Measurements from ENCODE around the gene TOM1.

TOM1 gene

GRCh38 chr22:35269630-35270029 is 30.1 kb upstream of the TOM1 start:
- Histone ChIP-seq H3K4me1 (ENCODE audit: control insufficient read depth in 1 of 2, insufficient read depth in 2 of 2, low read length in 2 of 2) (no peaks in the 10 kb centered on the region), H2BK12ac (ENCODE audit: low read length) (no peak overlapping the region), H3K79me2 (ENCODE audit: control insufficient read depth, insufficient read depth, low read length, poor library complexity) (no peaks in the 10 kb centered on the region), H2BK5ac (ENCODE audit: low read depth, low read length, poor library complexity) (no peak overlapping the region), H2AFZ (ENCODE audit: insufficient read depth, low read length, poor library complexity) (no peak overlapping the region), H3K4me3 (ENCODE audit: low read depth, low read length) (no peak overlapping the region), H3K9me3 (ENCODE audit: insufficient read depth, low read depth, low read length) (no peaks in the 10 kb centered on the region), H4K12ac (ENCODE audit: low read depth, low read length) (no peak overlapping the region), H4K91ac (ENCODE audit: low read depth, low read length) (no peak overlapping the region), H3K18ac (ENCODE audit: low read length) (no peak overlapping the region), H4K8ac (ENCODE audit: low read depth, low read length) (no peak overlapping the region), H3K79me1 (ENCODE audit: low read length) (no peaks in the 10 kb centered on the region), H3K9ac (ENCODE audit: low read length) (no peak overlapping the region), H2AK5ac (ENCODE audit: low read length) (no peak overlapping the region), H3K23ac (ENCODE audit: low read length) (no peak overlapping the region), H3K14ac (ENCODE audit: low read length) (no peak overlapping the region), H3K4ac (ENCODE audit: low read depth, low read length) (no peak overlapping the region), H3K36me3 (ENCODE audit: control insufficient read depth in 1 of 2, insufficient read depth in 2 of 2, low read length in 2 of 2) (peaks cover 22 to 53% of the 10 kb centered on the region in 2 experiments), H2BK120ac (ENCODE audit: insufficient read depth, low read length, poor library complexity) (no peak overlapping the region), H3K4me2 (ENCODE audit: low read length) (no peak overlapping the region), H3K27me3 (ENCODE audit: insufficient read depth, low read length) (no peaks in the 10 kb centered on the region), H3K27ac (ENCODE audit: low read depth, low read length) (no peak overlapping the region)
- WGBS (ENCODE audit: extremely low coverage, insufficient coverage, insufficient read length): 100% methylated on average over 1 of the region's 3 CpGs
- no peak for DNase-seq

GRCh38 chr22:35274154-35274871 is 25.4 kb upstream of the TOM1 start:
- no peak overlapping the region for H3K4me3 ChIP-seq (ENCODE audit: low read depth, low read length)
- H2BK120ac ChIP-seq (ENCODE audit: insufficient read depth, low read length, poor library complexity): no peak overlapping the region
- no CpG with 5 or more reads among the region's 8 CpGs for WGBS (ENCODE audit: extremely low coverage, insufficient coverage, insufficient read length)
- DNase-seq: peak in 1 of 2 donors; percentile 34
- H3K27me3 ChIP-seq (ENCODE audit: insufficient read depth, low read length): no peaks in the 10 kb centered on the region
- H3K79me2 ChIP-seq (ENCODE audit: control insufficient read depth, insufficient read depth, low read length, poor library complexity): no peaks in the 10 kb centered on the region
- peaks cover 7 to 34% of the 10 kb centered on the region in 2 experiments for H3K36me3 ChIP-seq (ENCODE audit: control insufficient read depth in 1 of 2, insufficient read depth in 2 of 2, low read length in 2 of 2)
- H2AK5ac ChIP-seq (ENCODE audit: low read length): no peak overlapping the region
- H2BK5ac ChIP-seq (ENCODE audit: low read depth, low read length, poor library complexity): no peak overlapping the region
- no peak overlapping the region for H4K8ac ChIP-seq (ENCODE audit: low read depth, low read length)
- no peak overlapping the region for H4K91ac ChIP-seq (ENCODE audit: low read depth, low read length)
- no peak overlapping the region for H3K18ac ChIP-seq (ENCODE audit: low read length)
- no peak overlapping the region for H2BK12ac ChIP-seq (ENCODE audit: low read length)
- H3K9ac ChIP-seq (ENCODE audit: low read length): no peak overlapping the region
- H3K4me2 ChIP-seq (ENCODE audit: low read length): no peak overlapping the region
- H3K79me1 ChIP-seq (ENCODE audit: low read length): no peaks in the 10 kb centered on the region
- H3K9me3 ChIP-seq (ENCODE audit: insufficient read depth, low read depth, low read length): no peaks in the 10 kb centered on the region
- no peak overlapping the region for H3K4ac ChIP-seq (ENCODE audit: low read depth, low read length)
- no peaks in the 10 kb centered on the region for H3K4me1 ChIP-seq (ENCODE audit: control insufficient read depth in 1 of 2, insufficient read depth in 2 of 2, low read length in 2 of 2)
- no peak overlapping the region for H4K12ac ChIP-seq (ENCODE audit: low read depth, low read length)
- H3K14ac ChIP-seq (ENCODE audit: low read length): no peak overlapping the region
- H3K27ac ChIP-seq (ENCODE audit: low read depth, low read length): no peak overlapping the region
- H2AFZ ChIP-seq (ENCODE audit: insufficient read depth, low read length, poor library complexity): no peak overlapping the region
- no peak overlapping the region for H3K23ac ChIP-seq (ENCODE audit: low read length)

- Histone ChIP-seq H3K27me3 (ENCODE audit: insufficient read depth, low read length) (no peaks in the 10 kb centered on the region), H3K9ac (ENCODE audit: low read length) (no peak overlapping the region), H3K9me3 (ENCODE audit: insufficient read depth, low read depth, low read length) (no peaks in the 10 kb centered on the region), H2AFZ (ENCODE audit: insufficient read depth, low read length, poor library complexity) (no peak overlapping the region), H3K4me3 (ENCODE audit: low read depth, low read length) (no peak overlapping the region), H2BK5ac (ENCODE audit: low read depth, low read length, poor library complexity) (no peak overlapping the region), H2AK5ac (ENCODE audit: low read length) (no peak overlapping the region), H3K23ac (ENCODE audit: low read length) (no peak overlapping the region), H3K14ac (ENCODE audit: low read length) (no peak overlapping the region), H3K4ac (ENCODE audit: low read depth, low read length) (no peak overlapping the region), H4K91ac (ENCODE audit: low read depth, low read length) (no peak overlapping the region), H3K36me3 (ENCODE audit: control insufficient read depth in 1 of 2, insufficient read depth in 2 of 2, low read length in 2 of 2) (peaks cover 0 to 28% of the 10 kb centered on the region in 2 experiments), H3K18ac (ENCODE audit: low read length) (no peak overlapping the region), H3K4me1 (ENCODE audit: control insufficient read depth in 1 of 2, insufficient read depth in 2 of 2, low read length in 2 of 2) (no peaks in the 10 kb centered on the region), H3K79me1 (ENCODE audit: low read length) (no peaks in the 10 kb centered on the region), H2BK12ac (ENCODE audit: low read length) (no peak overlapping the region), H3K27ac (ENCODE audit: low read depth, low read length) (no peak overlapping the region), H2BK120ac (ENCODE audit: insufficient read depth, low read length, poor library complexity) (no peak overlapping the region), H3K79me2 (ENCODE audit: control insufficient read depth, insufficient read depth, low read length, poor library complexity) (no peaks in the 10 kb centered on the region), H3K4me2 (ENCODE audit: low read length) (no peak overlapping the region), H4K8ac (ENCODE audit: low read depth, low read length) (no peak overlapping the region), H4K12ac (ENCODE audit: low read depth, low read length) (no peak overlapping the region)
- no CpG with 5 or more reads among the region's 1 CpG for WGBS (ENCODE audit: extremely low coverage, insufficient coverage, insufficient read length)
- peak in 1 of 2 donors; percentile 12 for DNase-seq
Observed at GRCh38 chr22:35275580-35275979, 24.1 kb upstream of the TOM1 start.

DNA sequence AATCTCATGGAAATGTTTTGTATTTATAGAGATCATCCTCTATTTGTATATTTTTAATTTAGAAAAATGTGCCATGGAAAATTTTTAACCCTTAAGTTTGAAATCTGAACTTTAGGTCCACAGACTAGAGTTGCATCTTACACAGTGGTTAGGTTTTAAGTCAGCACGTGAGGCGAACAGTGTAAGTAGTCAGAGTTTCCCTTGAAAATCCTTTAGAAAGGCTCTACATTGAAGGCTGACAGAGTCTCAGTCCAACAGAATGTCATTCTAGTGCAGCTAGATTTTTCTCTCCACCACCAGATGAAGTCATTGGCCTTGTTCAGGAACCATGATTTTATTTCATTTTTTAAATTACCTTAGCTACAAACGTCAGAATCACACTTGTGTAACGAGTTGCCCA is 23.7 kb upstream of the TOM1 start:
- no CpG with 5 or more reads among the region's 4 CpGs for WGBS (ENCODE audit: extremely low coverage, insufficient coverage, insufficient read length)
- H3K36me3 ChIP-seq (ENCODE audit: control insufficient read depth in 1 of 2, insufficient read depth in 2 of 2, low read length in 2 of 2): peaks cover 0 to 25% of the 10 kb centered on the region in 2 experiments
- H3K79me1 ChIP-seq (ENCODE audit: low read length): no peaks in the 10 kb centered on the region
- no peak overlapping the region for H2AK5ac ChIP-seq (ENCODE audit: low read length)
- no peak overlapping the region for H3K18ac ChIP-seq (ENCODE audit: low read length)
- no peak overlapping the region for H3K27ac ChIP-seq (ENCODE audit: low read depth, low read length)
- H2BK5ac ChIP-seq (ENCODE audit: low read depth, low read length, poor library complexity): no peak overlapping the region
- no peaks in the 10 kb centered on the region for H3K27me3 ChIP-seq (ENCODE audit: insufficient read depth, low read length)
- H3K23ac ChIP-seq (ENCODE audit: low read length): no peak overlapping the region
- no peak overlapping the region for H3K4me3 ChIP-seq (ENCODE audit: low read depth, low read length)
- no peak for DNase-seq
- no peaks in the 10 kb centered on the region for H3K9me3 ChIP-seq (ENCODE audit: insufficient read depth, low read depth, low read length)
- no peak overlapping the region for H3K14ac ChIP-seq (ENCODE audit: low read length)
- H2AFZ ChIP-seq (ENCODE audit: insufficient read depth, low read length, poor library complexity): no peak overlapping the region
- H4K8ac ChIP-seq (ENCODE audit: low read depth, low read length): no peak overlapping the region
- H3K4me2 ChIP-seq (ENCODE audit: low read length): no peak overlapping the region
- H3K4me1 ChIP-seq (ENCODE audit: control insufficient read depth in 1 of 2, insufficient read depth in 2 of 2, low read length in 2 of 2): no peaks in the 10 kb centered on the region
- no peak overlapping the region for H3K4ac ChIP-seq (ENCODE audit: low read depth, low read length)
- H2BK120ac ChIP-seq (ENCODE audit: insufficient read depth, low read length, poor library complexity): no peak overlapping the region
- H4K91ac ChIP-seq (ENCODE audit: low read depth, low read length): no peak overlapping the region
- H2BK12ac ChIP-seq (ENCODE audit: low read length): no peak overlapping the region
- H3K9ac ChIP-seq (ENCODE audit: low read length): no peak overlapping the region
- H4K12ac ChIP-seq (ENCODE audit: low read depth, low read length): no peak overlapping the region
- no peaks in the 10 kb centered on the region for H3K79me2 ChIP-seq (ENCODE audit: control insufficient read depth, insufficient read depth, low read length, poor library complexity)
